CD4-positive, alpha-beta T cell treated with Interleukin-6 at 100 ng/mL for 8 hours (primary cell): ENCODE results near the gene REC8.

Source experiments
- DNase-seq: peaks from one replicate; pipeline ENCODE4 v3.0.0-alpha.2; 2020; ENCODE audit warnings: mixed read lengths, low spot score

The REC8 gene

GRCh38 chr14:24171422-24172260 lies at the start of gene REC8:
Gene REC8 (plus strand): TSS chr14:24172080. CDS start chr14:24172553, 473 bp downstream.
- DNase-seq = peak; percentile 73

- DNase-seq = no peak
These were observed 49.5 kb upstream of the REC8 start for GRCh38 chr14:24122416-24122815.

GRCh38 chr14:24122898-24123297 lies 49.0 kb upstream of the REC8 start:
- no peak for DNase-seq

- DNase-seq = no peak
These were observed 48.2 kb upstream of the REC8 start for GRCh38 chr14:24123424-24124417.

GRCh38 chr14:24126939-24127338 lies 44.9 kb upstream of the REC8 start:
- DNase-seq = no peak

GRCh38 chr14:24127673-24128072 lies 44.2 kb upstream of the REC8 start:
- DNase-seq = no peak

GRCh38 chr14:24129410-24129998 lies 42.4 kb upstream of the REC8 start:
- no peak for DNase-seq

- no peak for DNase-seq
These were observed 41.5 kb upstream of the REC8 start, which contains the start of gene FITM1 for GRCh38 chr14:24130380-24130716. Gene FITM1 (plus strand): TSS chr14:24130659. CDS start chr14:24131564, 905 bp downstream.

- DNase-seq = no peak
These were observed 40.9 kb upstream of the REC8 start for GRCh38 chr14:24130717-24131548.

GRCh38 chr14:24131549-24131966 lies 40.3 kb upstream of the REC8 start:
- DNase-seq = no peak

GRCh38 chr14:24132061-24132685 lies 39.7 kb upstream of the REC8 start:
- DNase-seq = peak; percentile 49

- DNase-seq = no peak
These were observed 38.9 kb upstream of the REC8 start for GRCh38 chr14:24132976-24133375.

- no peak for DNase-seq
These were observed 38.1 kb upstream of the REC8 start for GRCh38 chr14:24133735-24134134.

- no peak for DNase-seq
These were observed 36.4 kb upstream of the REC8 start for GRCh38 chr14:24135584-24135833.

GRCh38 chr14:24135834-24136683 lies 35.8 kb upstream of the REC8 start, which contains the start of gene PSME1:
Gene PSME1 (plus strand): TSS chr14:24136194. CDS start chr14:24136263, 69 bp downstream.
- peak; percentile 92 for DNase-seq

GRCh38 chr14:24136684-24137528 lies 35.0 kb upstream of the REC8 start:
- no peak for DNase-seq

- no peak for DNase-seq
These were observed 34.1 kb upstream of the REC8 start for GRCh38 chr14:24137529-24138395.
